IMR-90 (cell line): ENCODE measurements around the gene CATSPERB. TPM values are rescaled to one million over a fixed set of nuclear protein-coding genes. Genes with fewer than 3 reads are reported as not detected.

Source experiments
- ATAC-seq: fragments of 200-7000 bp; cut with Tn5 transposase; 2 replicates; pipeline ENCODE4 v1.9.1; 2020; ENCODE audit warnings: low read depth, mild to moderate bottlenecking, moderate library complexity
- BruUV-seq: library from RNA; stranded (reverse); fragments of 400-500 nt; replicated peaks from 2 replicates; lab custom pipeline; 2021; lab: Mats Ljungman, UMichigan
- CTCF ChIA-PET: fragments of 300-600 bp; formaldehyde crosslinking; extraction: SDS; loops from one replicate; lab custom pipeline; 2021; ENCODE audit warnings: antibody characterized with exemption; lab: Yijun Ruan, JAX
- POLR2A ChIA-PET: fragments of 300-600 bp; sonication (Branson Sonifier 250); formaldehyde crosslinking; loops from one replicate; lab custom pipeline; 2022; ENCODE audit warnings: antibody characterized with exemption; ENCODE audit not compliant: unreplicated experiment; lab: Charles Lee
- DNase-seq: peaks from one replicate; pipeline ENCODE4 v3.0.0; 2013
- H2AFZ ChIP-seq: replicated peaks from 2 replicates; pipeline ENCODE3; 2013; ENCODE audit warnings: low read length, mild to moderate bottlenecking; ENCODE audit not compliant: poor library complexity
- H2AK5ac ChIP-seq: 2 replicates; pipeline ENCODE4 v1.6.1; 2013; ENCODE audit warnings: low read depth, low read length, inconsistent platforms
- H2AK9ac ChIP-seq: replicated peaks from 2 replicates; pipeline ENCODE3; 2013; ENCODE audit warnings: mild to moderate bottlenecking, low read depth, low read length, moderate library complexity; ENCODE audit not compliant: poor library complexity
- H2BK120ac ChIP-seq: 2 replicates; pipeline ENCODE4 v1.6.1; 2013; ENCODE audit warnings: low read depth, low read length, inconsistent platforms
- H2BK15ac ChIP-seq: 3 replicates; pipeline ENCODE4 v1.6.1; 2013; ENCODE audit warnings: low read depth, low read length, inconsistent platforms
- H2BK20ac ChIP-seq: 2 replicates; pipeline ENCODE4 v1.6.1; 2013; ENCODE audit warnings: low read depth, mild to moderate bottlenecking, inconsistent platforms, low read length, moderate library complexity
- H2BK5ac ChIP-seq: 2 replicates; pipeline ENCODE4 v1.6.1; 2013; ENCODE audit warnings: mild to moderate bottlenecking, low read depth, low read length, inconsistent platforms; ENCODE audit not compliant: poor library complexity, severe bottlenecking
- H3K14ac ChIP-seq: replicated peaks from 2 replicates; pipeline ENCODE4 v1.6.1; 2013; ENCODE audit warnings: low read depth, low read length, inconsistent platforms
- H3K18ac ChIP-seq: 2 replicates; pipeline ENCODE4 v1.6.1; 2013; ENCODE audit warnings: low read depth, low read length, control low read depth
- H3K23ac ChIP-seq: 2 replicates; pipeline ENCODE4 v1.6.1; 2013; ENCODE audit warnings: low read depth, low read length, inconsistent platforms
- H3K27ac ChIP-seq: 2 replicates; pipeline ENCODE4 v1.5.1; 2013; ENCODE audit warnings: mild to moderate bottlenecking, control low read depth, low read length; ENCODE audit not compliant: insufficient read depth
- H3K27me3 ChIP-seq: 2 replicates; pipeline ENCODE4 v1.6.1; 2013; ENCODE audit warnings: low read length; ENCODE audit not compliant: control insufficient read depth, insufficient read depth
- H3K36me3 ChIP-seq: 2 replicates; pipeline ENCODE4 v1.6.1; 2013; ENCODE audit warnings: low read length, mixed read lengths; ENCODE audit not compliant: control insufficient read depth, insufficient read depth
- H3K4ac ChIP-seq: 2 replicates; pipeline ENCODE4 v1.6.1; 2013; ENCODE audit warnings: low read depth, low read length, inconsistent platforms
- H3K4me1 ChIP-seq: 2 replicates; pipeline ENCODE4 v1.6.1; 2013; ENCODE audit warnings: low read length, mixed read lengths; ENCODE audit not compliant: control insufficient read depth, insufficient read depth
- H3K4me2 ChIP-seq: 2 replicates; pipeline ENCODE4 v1.6.1; 2013; ENCODE audit warnings: low read depth, mild to moderate bottlenecking, control low read depth, low read length, moderate library complexity
- H3K4me3 ChIP-seq: 2 replicates; pipeline ENCODE4 v1.5.1; 2013; ENCODE audit warnings: low read depth, mild to moderate bottlenecking, control low read depth, low read length, moderate library complexity; ENCODE audit not compliant: insufficient read depth
- H3K56ac ChIP-seq: 2 replicates; pipeline ENCODE4 v1.6.1; 2013; ENCODE audit warnings: low read length, inconsistent platforms; ENCODE audit not compliant: insufficient read depth; ENCODE audit errors: extremely low read depth
- H3K79me1 ChIP-seq, 2 experiments: 2 replicates each; pipeline ENCODE4 v1.6.1; 2013; ENCODE audit warnings: low read length in 2 of 2, inconsistent platforms in 1 of 2, low read depth in 1 of 2
- H3K9ac ChIP-seq: 2 replicates; pipeline ENCODE4 v1.6.1; 2013; ENCODE audit warnings: low read depth, low read length, control low read depth
- H3K9me1 ChIP-seq: 2 replicates; pipeline ENCODE4 v1.6.1; 2013; ENCODE audit warnings: low read length, inconsistent platforms; ENCODE audit not compliant: insufficient read depth
- H3K9me3 ChIP-seq: 2 replicates; pipeline ENCODE4 v1.6.1; 2013; ENCODE audit warnings: low read length; ENCODE audit not compliant: control insufficient read depth, insufficient read depth
- H4K20me1 ChIP-seq: 2 replicates; pipeline ENCODE4 v1.6.1; 2013; ENCODE audit warnings: low read length, inconsistent platforms; ENCODE audit not compliant: insufficient read depth
- H4K5ac ChIP-seq: 2 replicates; pipeline ENCODE4 v1.6.1; 2013; ENCODE audit warnings: mild to moderate bottlenecking, low read depth, low read length, control low read depth
- H4K8ac ChIP-seq, 2 experiments: 2 replicates each; pipeline ENCODE4 v1.6.1; 2013; ENCODE audit warnings: low read depth in 2 of 2, low read length in 2 of 2, control low read depth in 1 of 2, inconsistent platforms in 1 of 2
- H4K91ac ChIP-seq: 2 replicates; pipeline ENCODE4 v1.6.1; 2013; ENCODE audit warnings: low read depth, low read length, inconsistent platforms; ENCODE audit not compliant: insufficient read depth
- BHLHE40 ChIP-seq: fragments of 150-350 bp; IDR thresholded peaks from 2 replicates; pipeline ENCODE4 v1.6.1; 2016; ENCODE audit warnings: mild to moderate bottlenecking, low read depth, low read length
- CEBPB ChIP-seq: IDR thresholded peaks from 2 replicates; pipeline ENCODE4 v1.6.1; 2012; ENCODE audit warnings: low read depth, low read length, improper control_type of control experiment
- CHD1 ChIP-seq: IDR thresholded peaks from 2 replicates; pipeline ENCODE4 v1.6.1; 2012; ENCODE audit warnings: low read depth, low read length, improper control_type of control experiment
- FOS ChIP-seq: fragments of 150-350 bp; IDR thresholded peaks from 2 replicates; pipeline ENCODE4 v1.6.1; 2016; ENCODE audit warnings: low read depth, low read length
- MAFK ChIP-seq: IDR thresholded peaks from 2 replicates; pipeline ENCODE4 v1.6.1; 2012; ENCODE audit warnings: low read depth, low read length, improper control_type of control experiment
- MAZ ChIP-seq: IDR thresholded peaks from 2 replicates; pipeline ENCODE4 v1.6.1; 2012; ENCODE audit warnings: low read depth, mild to moderate bottlenecking, low read length, improper control_type of control experiment, moderate library complexity, borderline replicate concordance
- MXI1 ChIP-seq: IDR thresholded peaks from 2 replicates; pipeline ENCODE4 v1.6.1; 2012; ENCODE audit warnings: low read depth, mild to moderate bottlenecking, low read length, moderate library complexity, borderline replicate concordance
- NFE2L2 ChIP-seq: fragments of 150-350 bp; IDR thresholded peaks from 2 replicates; pipeline ENCODE4 v1.6.1; 2016; ENCODE audit warnings: low read depth, mild to moderate bottlenecking, low read length
- POLR2A ChIP-seq: IDR thresholded peaks from 2 replicates; pipeline ENCODE4 v1.6.1; 2012; ENCODE audit warnings: mild to moderate bottlenecking, low read depth, low read length
- RAD21 ChIP-seq: IDR thresholded peaks from 2 replicates; pipeline ENCODE4 v1.6.1; 2012; ENCODE audit warnings: low read length, improper control_type of control experiment
- RCOR1 ChIP-seq: IDR thresholded peaks from 2 replicates; pipeline ENCODE4 v1.6.1; 2012; ENCODE audit warnings: mild to moderate bottlenecking, low read length, improper control_type of control experiment; ENCODE audit not compliant: insufficient replicate concordance
- RFX5 ChIP-seq: IDR thresholded peaks from 2 replicates; pipeline ENCODE4 v1.8.0; 2012; ENCODE audit warnings: low read depth, mild to moderate bottlenecking, low read length, moderate library complexity
- SMC3 ChIP-seq: fragments of 150-350 bp; IDR thresholded peaks from 2 replicates; pipeline ENCODE4 v1.6.1; 2016; ENCODE audit warnings: low read depth, mild to moderate bottlenecking, antibody characterized with exemption, low read length, moderate library complexity
- WGBS, 2 experiments: methylation state at CpG; one replicate each; pipeline versions ENCODE4 v1.1.5 to v1.1.7; 2013; ENCODE audit warnings: missing lambda C conversion rate in 2 of 2; ENCODE audit not compliant: insufficient read length in 1 of 2; ENCODE audit errors: extremely low coverage in 2 of 2; 5-methylcytosine and 5-hydroxymethylcytosine counted together
- dilution Hi-C: fragments of 300-500 bp; cut with HindIII; formaldehyde crosslinking; loops from one replicate; pipeline ENCODE4 v1.14.3; 2018; ENCODE audit warnings: low sequenced_read_pairs; ENCODE audit not compliant: unreplicated experiment
- in situ Hi-C: fragments of 300-500 bp; cut with MboI; formaldehyde crosslinking; loops from 3 replicates; pipeline ENCODE4 v1.14.3; 2019; ENCODE audit warnings: low sequenced_read_pairs, inconsistent platforms, mixed read lengths
- intact Hi-C: fragments of 100-400 bp; cut with micrococcal nuclease; formaldehyde crosslinking; loops from 2 replicates; pipeline ENCODE4 v1.10.0; 2022
- polyA plus RNA-seq, 3 experiments: library from polyadenylated mRNA; depleted of rRNA; stranded (reverse); fragments of >200 nt; gene quantifications; 2 replicates each; pipeline ENCODE4 v1.2.3, GENCODE V29; 2012; ENCODE audit warnings: low replicate concordance in 1 of 3
- total RNA-seq: library from RNA; depleted of rRNA; stranded (reverse); fragments of >200 nt; gene quantifications from 2 replicates; pipeline ENCODE4 v1.2.3, GENCODE V29; 2012
- TF ChIP-seq, protein P1 (sequence below): fragments of 150-350 bp; IDR thresholded peaks from 2 replicates; pipeline ENCODE4 v1.6.1; 2016; ENCODE audit warnings: low read depth, mild to moderate bottlenecking, low read length, moderate library complexity, borderline replicate concordance
- TF ChIP-seq, protein P2 (sequence below): fragments of 150-350 bp; IDR thresholded peaks from 2 replicates; pipeline ENCODE4 v1.6.1; 2017; ENCODE audit warnings: mild to moderate bottlenecking, antibody characterized with exemption, low read length, low read depth
- TF ChIP-seq, protein P3 (sequence below): conservative IDR thresholded peaks from 2 replicates; pipeline ENCODE4 v1.5.1; 2012; ENCODE audit warnings: mild to moderate bottlenecking, low read depth, low read length, improper control_type of control experiment

CATSPERB gene
- total and polyA plus RNA-seq, 2 of the 4 experiments (the other 2 are of a cell fraction), result not detected

DNA sequence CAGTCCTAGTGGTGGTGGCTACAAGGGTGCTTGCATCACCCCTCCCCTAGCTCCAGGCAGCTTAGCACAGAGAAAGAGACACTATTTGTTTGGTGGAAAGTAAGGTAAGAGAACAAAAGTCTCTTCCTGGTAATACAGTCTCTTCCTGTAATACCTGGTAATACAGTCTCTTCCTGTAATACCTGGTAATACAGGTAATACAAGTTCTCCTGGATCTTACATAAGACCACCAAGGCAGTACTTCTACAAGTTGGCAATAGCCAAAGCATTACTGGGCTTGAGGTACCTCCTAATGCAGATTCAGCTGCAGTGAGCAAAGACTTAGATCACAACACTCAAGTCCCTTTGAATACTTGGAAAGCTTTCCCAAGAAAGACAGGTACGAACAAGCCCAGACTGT lies 77.0 kb downstream of the CATSPERB start:
- POLR2A ChIA-PET, result no interaction called here
- in situ Hi-C loops (loop anchor here (5.0 kb wide), 1 partner anchor 342 kb away; no protein-coding TSS in a partner anchor), intact Hi-C loops (loop anchor here (5.0 kb wide), 3 partner anchors 257 to 467 kb away; partner anchors contain the start of genes CPSF2 and NDUFB1), dilution Hi-C loops (no loop called here)
- Histone ChIP-seq H2AFZ (no peak overlapping the region), H3K4ac (no peak overlapping the region), H2AK5ac (no peak overlapping the region), H2BK20ac (no peak overlapping the region), H3K9me3 (no peaks in the 10 kb centered on the region), H3K4me1 (no peaks in the 10 kb centered on the region), H3K79me1 (no peaks in the 10 kb centered on the region), H3K18ac (no peak overlapping the region), H2BK15ac (no peak overlapping the region), H3K27ac (no peak overlapping the region), H3K14ac (no peak overlapping the region), H4K91ac (no peak overlapping the region), H4K5ac (no peak overlapping the region), H4K20me1 (no peaks in the 10 kb centered on the region), H2AK9ac (no peak overlapping the region), H3K56ac (no peak overlapping the region), H2BK120ac (no peak overlapping the region), H4K8ac (no peak overlapping the region), H2BK5ac (no peak overlapping the region), H3K27me3 (no peaks in the 10 kb centered on the region; the same call in 1 of the 2 replicates), H3K9ac (no peak overlapping the region), H3K4me2 (no peak overlapping the region), H3K36me3 (no peaks in the 10 kb centered on the region), H3K23ac (no peak overlapping the region), H3K9me1 (no peaks in the 10 kb centered on the region), H3K4me3 (no peak overlapping the region)
- ATAC-seq (no peak), DNase-seq (no peak)
- no peak for TF ChIP-seq NFE2L2
- no peak for TF ChIP-seq CHD1
- TF ChIP-seq MXI1, result no peak
- TF ChIP-seq, protein P1, sequence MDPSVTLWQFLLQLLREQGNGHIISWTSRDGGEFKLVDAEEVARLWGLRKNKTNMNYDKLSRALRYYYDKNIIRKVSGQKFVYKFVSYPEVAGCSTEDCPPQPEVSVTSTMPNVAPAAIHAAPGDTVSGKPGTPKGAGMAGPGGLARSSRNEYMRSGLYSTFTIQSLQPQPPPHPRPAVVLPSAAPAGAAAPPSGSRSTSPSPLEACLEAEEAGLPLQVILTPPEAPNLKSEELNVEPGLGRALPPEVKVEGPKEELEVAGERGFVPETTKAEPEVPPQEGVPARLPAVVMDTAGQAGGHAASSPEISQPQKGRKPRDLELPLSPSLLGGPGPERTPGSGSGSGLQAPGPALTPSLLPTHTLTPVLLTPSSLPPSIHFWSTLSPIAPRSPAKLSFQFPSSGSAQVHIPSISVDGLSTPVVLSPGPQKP, result no peak
- TF ChIP-seq SMC3, result no peak
- no peak for TF ChIP-seq BHLHE40
- TF ChIP-seq CEBPB, result no peak
- no peak for TF ChIP-seq MAFK
- TF ChIP-seq, protein P2, sequence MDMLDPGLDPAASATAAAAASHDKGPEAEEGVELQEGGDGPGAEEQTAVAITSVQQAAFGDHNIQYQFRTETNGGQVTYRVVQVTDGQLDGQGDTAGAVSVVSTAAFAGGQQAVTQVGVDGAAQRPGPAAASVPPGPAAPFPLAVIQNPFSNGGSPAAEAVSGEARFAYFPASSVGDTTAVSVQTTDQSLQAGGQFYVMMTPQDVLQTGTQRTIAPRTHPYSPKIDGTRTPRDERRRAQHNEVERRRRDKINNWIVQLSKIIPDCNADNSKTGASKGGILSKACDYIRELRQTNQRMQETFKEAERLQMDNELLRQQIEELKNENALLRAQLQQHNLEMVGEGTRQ, result no peak
- no peak for TF ChIP-seq POLR2A
- no peak for TF ChIP-seq FOS
- TF ChIP-seq, protein P3, sequence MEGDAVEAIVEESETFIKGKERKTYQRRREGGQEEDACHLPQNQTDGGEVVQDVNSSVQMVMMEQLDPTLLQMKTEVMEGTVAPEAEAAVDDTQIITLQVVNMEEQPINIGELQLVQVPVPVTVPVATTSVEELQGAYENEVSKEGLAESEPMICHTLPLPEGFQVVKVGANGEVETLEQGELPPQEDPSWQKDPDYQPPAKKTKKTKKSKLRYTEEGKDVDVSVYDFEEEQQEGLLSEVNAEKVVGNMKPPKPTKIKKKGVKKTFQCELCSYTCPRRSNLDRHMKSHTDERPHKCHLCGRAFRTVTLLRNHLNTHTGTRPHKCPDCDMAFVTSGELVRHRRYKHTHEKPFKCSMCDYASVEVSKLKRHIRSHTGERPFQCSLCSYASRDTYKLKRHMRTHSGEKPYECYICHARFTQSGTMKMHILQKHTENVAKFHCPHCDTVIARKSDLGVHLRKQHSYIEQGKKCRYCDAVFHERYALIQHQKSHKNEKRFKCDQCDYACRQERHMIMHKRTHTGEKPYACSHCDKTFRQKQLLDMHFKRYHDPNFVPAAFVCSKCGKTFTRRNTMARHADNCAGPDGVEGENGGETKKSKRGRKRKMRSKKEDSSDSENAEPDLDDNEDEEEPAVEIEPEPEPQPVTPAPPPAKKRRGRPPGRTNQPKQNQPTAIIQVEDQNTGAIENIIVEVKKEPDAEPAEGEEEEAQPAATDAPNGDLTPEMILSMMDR, result no peak
- TF ChIP-seq RCOR1, result no peak
- TF ChIP-seq RAD21, result no peak
- TF ChIP-seq RFX5, result no peak
- no peak for TF ChIP-seq MAZ
- WGBS, 2 experiments, result no CpG with 5 or more reads among the region's 1 CpG
- BruUV-seq, result no TSS peak
- CTCF ChIA-PET, result no interaction called here
